Brain microvascular endothelial cell (primary cell): ENCODE results near the gene NTMT1.
"Not testable (repeated sequence)": the region's sequence is repeated elsewhere in the genome, so short reads cannot be mapped to it uniquely, and the experiment has no call there.

Experiments used
- DNase-seq: peaks from one replicate; pipeline ENCODE4 v3.0.0-alpha.2; 2020
- H3K27ac ChIP-seq: fragments of 250-450 bp; sonication (Bioruptor Pico); 2 replicates; pipeline ENCODE4 v1.5.1; 2020; ENCODE audit warnings: mild to moderate bottlenecking, moderate library complexity
- H3K27me3 ChIP-seq: fragments of 250-450 bp; sonication (Bioruptor Pico); replicated peaks from 2 replicates; pipeline ENCODE4 v1.5.1; 2020; ENCODE audit warnings: mild to moderate bottlenecking
- H3K36me3 ChIP-seq: fragments of 250-450 bp; sonication (Bioruptor Pico); replicated peaks from 2 replicates; pipeline ENCODE4 v1.5.1; 2020; ENCODE audit warnings: mild to moderate bottlenecking
- H3K4me3 ChIP-seq: 2 replicates; pipeline ENCODE4 v1.5.1; 2011; ENCODE audit warnings: low read depth, mild to moderate bottlenecking, control low read depth, low read length, moderate library complexity
- in situ Hi-C: cut with HindIII; loops from 2 replicates; pipeline ENCODE4 v1.10.0; 2017; ENCODE audit warnings: low sequenced_read_pairs, low pct_ligation_motif_present
- TF ChIP-seq, protein P1 (sequence below): IDR thresholded peaks from 2 replicates; pipeline ENCODE4 v1.5.1; 2011; ENCODE audit warnings: low read depth, mild to moderate bottlenecking, moderate library complexity, low read length, control low read depth, inconsistent platforms; ENCODE audit errors: missing control alignments

The NTMT1 gene

DNA sequence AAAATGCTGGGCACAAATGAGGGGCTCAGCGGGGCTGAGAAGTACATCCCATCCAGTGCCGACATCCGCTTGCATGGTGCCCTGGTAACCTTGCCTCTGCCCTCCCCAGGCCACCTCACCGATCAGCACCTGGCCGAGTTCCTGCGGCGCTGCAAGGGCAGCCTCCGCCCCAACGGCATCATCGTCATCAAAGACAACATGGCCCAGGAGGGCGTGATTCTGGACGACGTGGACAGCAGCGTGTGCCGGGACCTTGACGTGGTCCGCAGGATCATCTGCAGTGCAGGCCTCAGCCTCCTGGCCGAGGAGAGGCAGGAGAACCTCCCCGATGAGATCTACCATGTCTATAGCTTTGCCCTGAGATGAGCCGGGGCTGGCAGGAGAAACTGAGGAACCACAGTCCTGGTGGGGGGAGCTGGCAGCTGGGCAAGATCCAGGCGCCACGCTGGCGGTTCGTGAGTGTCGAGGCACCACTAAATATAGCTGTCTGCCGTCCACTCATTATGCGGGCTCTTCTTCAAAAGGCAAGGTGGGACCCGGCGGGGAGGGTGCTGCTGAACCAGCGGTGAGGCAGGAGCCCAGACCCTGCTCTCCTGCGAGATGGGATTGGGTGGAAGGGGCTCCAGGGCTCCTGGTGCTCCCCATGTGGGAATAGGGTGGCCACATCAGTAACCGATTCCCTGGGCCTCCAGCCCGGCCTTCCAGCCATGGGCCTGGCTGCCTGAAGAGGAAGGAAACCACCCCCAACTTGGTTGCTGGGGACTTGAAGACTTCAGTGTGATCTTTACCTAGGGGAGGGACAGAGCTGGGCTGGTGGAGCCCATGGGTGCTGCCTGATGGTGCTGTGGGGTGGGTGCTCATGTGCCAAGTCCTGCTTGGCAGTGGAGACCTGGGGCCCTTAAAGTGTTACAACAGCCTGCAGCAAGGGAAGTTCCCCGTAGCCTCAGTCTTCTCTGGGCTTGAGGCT is 9.4 kb downstream of the NTMT1 start:
- Histone ChIP-seq H3K27me3 (no peaks in the 10 kb centered on the region), H3K27ac (no peak overlapping the region), H3K4me3 (no peak overlapping the region), H3K36me3 (peaks cover 64% of the 10 kb centered on the region)
- TF ChIP-seq, protein P1, sequence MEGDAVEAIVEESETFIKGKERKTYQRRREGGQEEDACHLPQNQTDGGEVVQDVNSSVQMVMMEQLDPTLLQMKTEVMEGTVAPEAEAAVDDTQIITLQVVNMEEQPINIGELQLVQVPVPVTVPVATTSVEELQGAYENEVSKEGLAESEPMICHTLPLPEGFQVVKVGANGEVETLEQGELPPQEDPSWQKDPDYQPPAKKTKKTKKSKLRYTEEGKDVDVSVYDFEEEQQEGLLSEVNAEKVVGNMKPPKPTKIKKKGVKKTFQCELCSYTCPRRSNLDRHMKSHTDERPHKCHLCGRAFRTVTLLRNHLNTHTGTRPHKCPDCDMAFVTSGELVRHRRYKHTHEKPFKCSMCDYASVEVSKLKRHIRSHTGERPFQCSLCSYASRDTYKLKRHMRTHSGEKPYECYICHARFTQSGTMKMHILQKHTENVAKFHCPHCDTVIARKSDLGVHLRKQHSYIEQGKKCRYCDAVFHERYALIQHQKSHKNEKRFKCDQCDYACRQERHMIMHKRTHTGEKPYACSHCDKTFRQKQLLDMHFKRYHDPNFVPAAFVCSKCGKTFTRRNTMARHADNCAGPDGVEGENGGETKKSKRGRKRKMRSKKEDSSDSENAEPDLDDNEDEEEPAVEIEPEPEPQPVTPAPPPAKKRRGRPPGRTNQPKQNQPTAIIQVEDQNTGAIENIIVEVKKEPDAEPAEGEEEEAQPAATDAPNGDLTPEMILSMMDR = no peak
- in situ Hi-C loops = no loop called here
- DNase-seq = no peak

DNA sequence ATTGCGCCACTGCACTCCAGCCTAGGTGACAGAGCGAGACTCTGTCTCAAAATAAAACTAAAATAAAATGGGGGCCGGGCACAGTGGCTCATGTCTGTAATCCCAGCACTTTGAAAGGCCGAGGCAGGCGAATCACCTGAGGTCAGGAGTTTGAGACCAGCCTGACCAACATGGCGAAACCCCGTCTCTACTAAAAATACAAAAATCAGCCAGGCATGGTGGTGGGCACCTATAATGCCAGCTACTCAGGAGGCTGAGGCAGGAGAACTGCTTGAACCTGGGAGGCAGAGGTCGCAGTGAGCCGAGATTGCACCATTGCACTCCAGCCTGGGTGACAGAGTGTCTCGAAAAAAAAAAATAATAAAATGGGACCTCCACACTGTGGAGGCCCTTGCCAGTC is 10.4 kb downstream of the NTMT1 start:
- H3K27ac ChIP-seq, in situ Hi-C loops, H3K27me3 ChIP-seq, DNase-seq, H3K4me3 ChIP-seq: not testable (repeated sequence)
- peaks cover 64% of the 10 kb centered on the region for H3K36me3 ChIP-seq

DNA sequence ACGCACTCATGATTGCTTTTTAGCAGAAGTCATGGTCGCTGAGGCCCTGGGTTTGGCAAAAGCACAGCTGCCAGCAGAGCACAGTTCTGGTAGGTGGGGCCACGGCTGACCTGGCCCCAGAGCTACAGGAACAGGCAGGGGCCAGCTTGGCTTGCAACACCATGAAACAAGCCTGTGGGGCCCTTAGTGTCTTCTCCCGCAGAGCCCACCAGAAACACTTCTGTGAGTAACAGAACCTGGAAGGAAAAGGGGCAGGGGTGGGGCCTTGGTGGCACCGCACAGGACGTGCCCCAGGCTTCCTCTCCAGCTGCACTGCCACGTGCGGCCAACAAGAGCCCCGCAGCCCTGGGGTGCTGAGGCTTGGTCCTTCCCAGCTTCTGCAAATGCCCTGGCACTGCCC is 11.1 kb downstream of the NTMT1 start:
- in situ Hi-C loops = no loop called here
- Histone ChIP-seq H3K27me3 (no peaks in the 10 kb centered on the region), H3K27ac (no peak overlapping the region), H3K4me3 (no peak overlapping the region), H3K36me3 (peaks cover 64% of the 10 kb centered on the region)
- DNase-seq = no peak
- TF ChIP-seq, protein P1 = no peak

DNA sequence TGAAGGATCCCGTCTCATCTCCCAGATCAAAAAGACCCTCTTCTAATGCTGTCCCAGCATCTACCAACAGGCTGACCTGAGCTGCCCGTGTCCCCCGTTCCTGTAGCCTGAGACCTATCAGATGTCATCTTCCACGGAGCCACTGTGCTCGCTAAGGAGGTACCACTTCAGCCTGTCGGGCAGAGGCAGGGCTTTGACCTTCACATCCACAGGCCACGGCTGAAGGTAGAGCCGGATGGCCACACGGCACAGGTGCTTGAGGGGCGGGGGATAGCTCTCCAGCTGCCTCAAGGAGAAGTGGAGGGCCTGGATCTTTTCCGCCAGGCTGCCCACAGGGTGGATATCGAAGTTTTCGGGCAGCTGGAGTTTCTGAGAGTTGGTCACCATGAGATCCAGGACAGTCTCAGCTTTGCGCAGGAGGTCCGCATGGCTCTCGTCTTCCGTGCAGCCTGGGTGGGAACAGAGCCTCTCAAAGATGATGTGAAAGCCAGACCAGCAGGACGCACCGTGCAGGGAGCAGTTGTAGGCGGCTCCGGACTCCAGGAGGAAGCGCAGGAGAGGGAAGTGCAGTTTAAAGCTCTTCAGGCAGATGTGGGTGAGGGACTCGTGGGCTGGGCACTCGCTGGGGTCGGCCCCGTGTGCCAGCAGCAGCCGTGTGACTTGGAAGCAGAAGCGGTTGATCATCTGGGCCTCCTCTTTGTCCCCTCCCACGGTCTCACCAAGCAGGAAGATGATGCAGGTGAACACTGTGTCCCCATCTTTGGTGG is 11.9 kb downstream of the NTMT1 start:
- TF ChIP-seq, protein P1 = no peak
- DNase-seq = no peak
- peaks cover 57% of the 10 kb centered on the region for H3K36me3 ChIP-seq
- H3K27me3 ChIP-seq = no peaks in the 10 kb centered on the region
- no peak overlapping the region for H3K27ac ChIP-seq
- in situ Hi-C loops = no loop called here
- no peak overlapping the region for H3K4me3 ChIP-seq

DNA sequence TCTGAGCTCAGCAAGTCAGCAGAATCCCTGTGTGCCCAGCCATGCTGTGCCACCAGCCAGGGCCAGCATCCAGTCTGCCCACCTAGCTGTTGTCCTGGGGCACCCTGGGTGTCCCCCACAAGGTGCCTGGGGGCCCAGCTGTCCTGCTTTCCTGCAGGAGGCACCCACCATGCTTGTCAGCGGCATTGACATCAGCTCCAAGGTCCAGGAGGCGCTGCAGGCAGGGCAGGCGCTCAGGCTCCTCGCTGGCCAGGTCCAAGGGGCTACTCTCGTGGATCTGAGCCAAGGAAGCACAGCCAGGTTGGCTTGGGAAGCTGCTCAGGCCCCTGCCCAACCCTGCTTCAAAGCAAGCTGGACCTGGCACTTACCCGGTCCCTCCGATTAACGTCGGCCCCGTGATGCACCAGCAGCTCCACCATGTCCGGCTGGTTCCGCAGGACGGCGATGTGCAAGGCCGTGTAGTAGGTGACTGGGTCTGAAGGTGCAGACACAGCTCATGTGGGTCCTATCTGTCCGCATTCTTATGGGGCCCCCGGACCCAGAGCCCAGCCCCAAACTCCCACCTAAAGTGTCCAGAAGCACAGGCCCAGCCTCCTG is 13.2 kb downstream of the NTMT1 start:
- Histone ChIP-seq H3K27me3 (no peaks in the 10 kb centered on the region), H3K27ac (no peak overlapping the region), H3K4me3 (no peak overlapping the region), H3K36me3 (peaks cover 45% of the 10 kb centered on the region)
- TF ChIP-seq, protein P1 = no peak
- in situ Hi-C loops = no loop called here
- no peak for DNase-seq

DNA sequence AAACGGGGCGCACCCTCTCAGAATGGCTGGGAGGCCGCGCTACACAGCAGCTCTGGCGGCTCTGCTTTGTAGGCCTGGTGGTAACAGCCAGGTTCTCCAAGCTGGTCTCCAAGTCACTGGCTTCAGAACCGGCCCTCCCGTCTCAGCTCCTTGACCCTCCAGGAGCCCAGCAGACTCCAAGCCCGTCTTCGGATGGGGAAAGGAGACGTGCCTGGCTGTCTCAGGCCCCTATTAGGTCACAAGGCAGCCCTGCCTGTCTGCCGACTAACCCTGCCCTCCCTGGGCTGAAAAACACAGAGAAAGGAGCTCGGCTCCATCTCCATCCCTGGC is 13.8 kb downstream of the NTMT1 start:
- no peak for DNase-seq
- Histone ChIP-seq H3K27me3 (no peaks in the 10 kb centered on the region), H3K27ac (no peak overlapping the region), H3K4me3 (no peak overlapping the region), H3K36me3 (peaks cover 41% of the 10 kb centered on the region)
- in situ Hi-C loops = no loop called here
- TF ChIP-seq, protein P1 = no peak
